Caco-2 (cell line): ENCODE measurements around the gene C1S. TPM values are rescaled to one million over a fixed set of nuclear protein-coding genes. Genes with fewer than 3 reads are reported as not detected.
A peak's percentile ranks its signal among the peaks of the same experiment; 100 is the strongest.

Source experiments
- BruUV-seq: library from RNA; stranded (reverse); fragments of 400-500 nt; replicated peaks from 2 replicates; lab custom pipeline; 2021; lab: Mats Ljungman, UMichigan
- CTCF ChIA-PET: fragments of 300-600 bp; sonication (Branson Sonifier 250); formaldehyde crosslinking; loops from one replicate; lab custom pipeline; 2022; ENCODE audit warnings: antibody characterized with exemption; lab: Charles Lee
- POLR2A ChIA-PET: fragments of 300-600 bp; sonication (Branson Sonifier 250); formaldehyde crosslinking; loops from one replicate; lab custom pipeline; 2022; ENCODE audit warnings: antibody characterized with exemption; lab: Charles Lee
- DNase-seq, 2 experiments: peaks; one replicate each; pipeline versions ENCODE4 v3.0.0 to v3.0.0-alpha.2; 2020 to 2022
- H3K27me3 ChIP-seq: replicated peaks from 2 replicates; pipeline ENCODE4 v1.6.0; 2011; ENCODE audit warnings: low read length; ENCODE audit not compliant: control insufficient read depth, insufficient read depth
- H3K36me3 ChIP-seq: 2 replicates; pipeline ENCODE4 v1.5.1; 2011; ENCODE audit warnings: low read length; ENCODE audit not compliant: control insufficient read depth, insufficient read depth
- H3K4me1 ChIP-seq: fragments of 250-450 bp; sonication (Bioruptor Pico); 2 replicates; pipeline ENCODE4 v1.5.1; 2020; ENCODE audit warnings: mild to moderate bottlenecking
- H3K4me3 ChIP-seq: 2 replicates; pipeline ENCODE4 v1.5.1; 2011; ENCODE audit warnings: low read depth, mild to moderate bottlenecking, control low read depth, low read length
- H3K9me3 ChIP-seq: fragments of 250-450 bp; sonication (Bioruptor Pico); 2 replicates; pipeline ENCODE4 v1.5.1; 2020; ENCODE audit warnings: mild to moderate bottlenecking, moderate library complexity
- H3K27ac Mint-ChIP-seq: one replicate; pipeline ENCODE4 v1.8.0; 2022; ENCODE audit warnings: mixed read lengths; ENCODE audit not compliant: unreplicated experiment
- H3K27me3 Mint-ChIP-seq: one replicate; pipeline ENCODE4 v1.8.0; 2022; ENCODE audit warnings: mixed read lengths; ENCODE audit not compliant: insufficient read depth, unreplicated experiment
- H3K36me3 Mint-ChIP-seq: one replicate; pipeline ENCODE4 v1.8.0; 2022; ENCODE audit warnings: mild to moderate bottlenecking, mixed read lengths; ENCODE audit not compliant: insufficient read depth, unreplicated experiment
- H3K4me1 Mint-ChIP-seq: one replicate; pipeline ENCODE4 v1.8.0; 2022; ENCODE audit warnings: low read depth, mixed read lengths; ENCODE audit not compliant: unreplicated experiment
- H3K4me3 Mint-ChIP-seq: one replicate; pipeline ENCODE4 v1.8.0; 2022; ENCODE audit warnings: mild to moderate bottlenecking, moderate library complexity, mixed read lengths; ENCODE audit not compliant: unreplicated experiment
- H3K9me3 Mint-ChIP-seq: one replicate; pipeline ENCODE4 v1.8.0; 2022; ENCODE audit warnings: mixed read lengths; ENCODE audit not compliant: unreplicated experiment
- intact Hi-C: fragments of 100-400 bp; cut with micrococcal nuclease; formaldehyde crosslinking; loops from one replicate; pipeline ENCODE4 v1.10.0; 2022; ENCODE audit not compliant: unreplicated experiment
- total RNA-seq: library from RNA; stranded (reverse); gene quantifications from 2 replicates; pipeline ENCODE4 v1.2.3, GENCODE V29; 2022
- TF ChIP-seq, protein P1 (sequence below), 2 experiments: fragments of 200-600 bp in 1 of 2; IDR thresholded peaks; 1 replicate in 1 of 2; 2 replicates in 1 of 2; pipeline versions ENCODE4 v1.5.1 to v1.8.0; 2011 to 2022; ENCODE audit warnings: antibody characterized with exemption in 1 of 2, control low read depth in 1 of 2, inconsistent platforms in 1 of 2, low read depth in 1 of 2, low read length in 1 of 2, mild to moderate bottlenecking in 1 of 2, moderate library complexity in 1 of 2; ENCODE audit not compliant: insufficient read depth in 1 of 2, severe bottlenecking in 1 of 2, unreplicated experiment in 1 of 2

The C1S gene
- total RNA-seq, 1 experiment from 2014 or later = 6.1 TPM

GRCh38 chr12:7114851-7115250, 54.3 kb downstream of the C1S start:
- H3K9me3 Mint-ChIP-seq = no peaks in the 10 kb centered on the region
- no TSS peak for BruUV-seq
- H3K27ac Mint-ChIP-seq = no peak overlapping the region
- H3K4me1 Mint-ChIP-seq = no peaks in the 10 kb centered on the region
- Histone ChIP-seq H3K27me3 (no peaks in the 10 kb centered on the region), H3K4me1 (no peaks in the 10 kb centered on the region), H3K36me3 (peaks cover 1% of the 10 kb centered on the region; the same call in 1 of the 2 replicates), H3K4me3 (no peak overlapping the region), H3K9me3 (no peaks in the 10 kb centered on the region)
- no peak for DNase-seq
- intact Hi-C loops = no loop called here
- H3K27me3 Mint-ChIP-seq = no peaks in the 10 kb centered on the region
- ChIA-PET CTCF (no interaction called here), POLR2A (no interaction called here)
- no peaks in the 10 kb centered on the region for H3K36me3 Mint-ChIP-seq
- TF ChIP-seq, protein P1, sequence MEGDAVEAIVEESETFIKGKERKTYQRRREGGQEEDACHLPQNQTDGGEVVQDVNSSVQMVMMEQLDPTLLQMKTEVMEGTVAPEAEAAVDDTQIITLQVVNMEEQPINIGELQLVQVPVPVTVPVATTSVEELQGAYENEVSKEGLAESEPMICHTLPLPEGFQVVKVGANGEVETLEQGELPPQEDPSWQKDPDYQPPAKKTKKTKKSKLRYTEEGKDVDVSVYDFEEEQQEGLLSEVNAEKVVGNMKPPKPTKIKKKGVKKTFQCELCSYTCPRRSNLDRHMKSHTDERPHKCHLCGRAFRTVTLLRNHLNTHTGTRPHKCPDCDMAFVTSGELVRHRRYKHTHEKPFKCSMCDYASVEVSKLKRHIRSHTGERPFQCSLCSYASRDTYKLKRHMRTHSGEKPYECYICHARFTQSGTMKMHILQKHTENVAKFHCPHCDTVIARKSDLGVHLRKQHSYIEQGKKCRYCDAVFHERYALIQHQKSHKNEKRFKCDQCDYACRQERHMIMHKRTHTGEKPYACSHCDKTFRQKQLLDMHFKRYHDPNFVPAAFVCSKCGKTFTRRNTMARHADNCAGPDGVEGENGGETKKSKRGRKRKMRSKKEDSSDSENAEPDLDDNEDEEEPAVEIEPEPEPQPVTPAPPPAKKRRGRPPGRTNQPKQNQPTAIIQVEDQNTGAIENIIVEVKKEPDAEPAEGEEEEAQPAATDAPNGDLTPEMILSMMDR (IDR thresholded peaks at IDR 0.05; ENCODE audit: insufficient read depth in 1 of 2, low read depth in 1 of 2, low read length in 1 of 2, severe bottlenecking in 1 of 2, unreplicated experiment in 1 of 2) = no peak
- H3K4me3 Mint-ChIP-seq = no peak overlapping the region

DNA sequence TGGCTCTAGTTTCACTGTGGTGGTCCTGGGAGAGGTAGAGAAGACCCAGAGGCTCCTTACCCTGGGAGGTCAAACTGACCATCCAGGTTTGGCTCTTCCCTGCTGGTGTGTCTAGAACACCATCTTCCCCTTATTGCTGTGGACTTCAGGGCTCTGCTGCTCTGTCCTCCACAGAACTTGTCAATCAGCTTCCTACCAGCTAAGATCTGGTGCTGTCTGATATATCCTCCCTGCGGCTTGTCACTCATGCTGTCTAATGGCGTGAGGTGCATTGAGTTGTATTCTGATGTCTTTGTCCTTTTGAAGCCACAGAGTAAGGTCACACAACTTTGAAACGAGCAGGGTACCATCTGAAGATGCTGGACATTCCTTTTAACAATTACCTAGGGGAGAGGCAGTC, 55.7 kb downstream of the C1S start:
- ChIA-PET POLR2A (no interaction called here), CTCF (no interaction called here)
- H3K36me3 Mint-ChIP-seq = no peaks in the 10 kb centered on the region
- no peaks in the 10 kb centered on the region for H3K27me3 Mint-ChIP-seq
- Histone ChIP-seq H3K27me3 (no peaks in the 10 kb centered on the region), H3K4me3 (no peak overlapping the region), H3K36me3 (no peaks in the 10 kb centered on the region; the same call in 1 of the 2 replicates), H3K4me1 (no peaks in the 10 kb centered on the region), H3K9me3 (no peaks in the 10 kb centered on the region)
- TF ChIP-seq, protein P1 (IDR thresholded peaks at IDR 0.05; ENCODE audit: insufficient read depth in 1 of 2, low read depth in 1 of 2, low read length in 1 of 2, severe bottlenecking in 1 of 2, unreplicated experiment in 1 of 2) = no peak
- no peak overlapping the region for H3K27ac Mint-ChIP-seq
- no peak overlapping the region for H3K4me3 Mint-ChIP-seq
- DNase-seq = peak in 1 of 2 experiments; percentile 8
- no TSS peak for BruUV-seq
- no peaks in the 10 kb centered on the region for H3K9me3 Mint-ChIP-seq
- H3K4me1 Mint-ChIP-seq = no peaks in the 10 kb centered on the region
- intact Hi-C loops = no loop called here

GRCh38 chr12:7116916-7117315, 56.4 kb downstream of the C1S start:
- DNase-seq = peak in 1 of 2 experiments; percentile 27
- H3K4me3 Mint-ChIP-seq = no peak overlapping the region
- H3K27me3 Mint-ChIP-seq = no peaks in the 10 kb centered on the region
- no peak overlapping the region for H3K4me3 ChIP-seq
- H3K27ac Mint-ChIP-seq = no peak overlapping the region
- peaks cover 4% of the 10 kb centered on the region for H3K4me1 Mint-ChIP-seq
- CTCF ChIA-PET = no interaction called here
- no peaks in the 10 kb centered on the region for H3K36me3 Mint-ChIP-seq
- H3K9me3 Mint-ChIP-seq = no peaks in the 10 kb centered on the region
- H3K4me1 ChIP-seq = no peaks in the 10 kb centered on the region
- no peaks in the 10 kb centered on the region for H3K27me3 ChIP-seq
- peaks cover 2% of the 10 kb centered on the region; the same call in 1 of the 2 replicates for H3K36me3 ChIP-seq
- BruUV-seq = no TSS peak
- no peaks in the 10 kb centered on the region for H3K9me3 ChIP-seq
- intact Hi-C loops = no loop called here
- TF ChIP-seq, protein P1 (IDR thresholded peaks at IDR 0.05; ENCODE audit: insufficient read depth in 1 of 2, low read depth in 1 of 2, low read length in 1 of 2, severe bottlenecking in 1 of 2, unreplicated experiment in 1 of 2) = no peak
- POLR2A ChIA-PET = no interaction called here
